ENCODE results near the gene WDR77. TPM values are rescaled to one million over a fixed set of nuclear protein-coding genes. Genes with fewer than 3 reads are reported as not detected.

WDR77 gene
- total RNA-seq, 1 experiment from 2014 or later = 42.5 TPM

DNA sequence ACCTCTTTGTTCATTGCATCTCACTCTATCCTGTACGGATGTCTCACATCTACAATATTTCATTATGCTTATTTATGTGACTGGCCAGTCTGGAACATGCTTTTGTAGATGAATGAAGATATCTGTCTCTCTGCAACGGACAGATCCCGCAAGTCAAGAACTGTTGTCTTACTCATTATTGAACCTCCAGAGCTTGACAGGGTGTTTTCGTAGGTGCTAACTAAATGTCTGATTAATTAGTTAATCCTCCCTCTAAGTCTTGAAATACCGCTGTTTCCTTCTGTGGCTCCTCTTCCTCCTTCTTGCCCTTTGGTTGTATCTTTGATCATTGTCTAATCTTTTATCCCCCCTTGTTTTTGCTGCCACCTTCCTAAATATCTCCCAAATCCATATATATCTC is 21.5 kb upstream of the WDR77 start:
- H3K9me3 ChIP-seq (ENCODE audit: control insufficient read depth in 1 of 2, insufficient read depth in 1 of 2, low read depth in 1 of 2, low read length in 2 of 2) = no peaks in the 10 kb centered on the region
- H3K79me2 ChIP-seq (ENCODE audit: insufficient read depth, low read length) = no peaks in the 10 kb centered on the region
- H3K27ac ChIP-seq (ENCODE audit: low read depth, low read length) = no peak overlapping the region
- no TSS peak for BruUV-seq (replicated peaks)
- no peak overlapping the region for H3K4me2 ChIP-seq (ENCODE audit: low read length)
- ChIA-PET CTCF (no interaction called here), POLR2A (no interaction called here), RAD21 (ENCODE audit: low non-redundant PET in 1 of 2, low total read pairs in 2 of 2, uncharacterized antibody in 2 of 2, unreplicated experiment in 2 of 2) (no interaction called here)
- no peak for ATAC-seq
- no peaks in the 10 kb centered on the region for H3K36me3 ChIP-seq (ENCODE audit: control insufficient read depth in 1 of 2, insufficient read depth in 2 of 2, low read length in 2 of 2)
- DNase-seq (ENCODE audit: low read depth, low spot score) = no peak
- H3K4me3 ChIP-seq (replicated peaks in 1 of 2; ENCODE audit: low read depth in 1 of 2, low read length in 2 of 2) = no peak overlapping the region
- H3K27me3 ChIP-seq (ENCODE audit: insufficient read depth, low read length) = no peaks in the 10 kb centered on the region
- H3K9ac ChIP-seq (ENCODE audit: low read length) = no peak overlapping the region
- H3K4me1 ChIP-seq (ENCODE audit: control insufficient read depth in 1 of 2, insufficient read depth in 2 of 2, low read length in 2 of 2) = no peaks in the 10 kb centered on the region
- no peak for TF ChIP-seq EZH2 (IDR thresholded peaks at IDR 0.05)
- TF ChIP-seq, protein P1, sequence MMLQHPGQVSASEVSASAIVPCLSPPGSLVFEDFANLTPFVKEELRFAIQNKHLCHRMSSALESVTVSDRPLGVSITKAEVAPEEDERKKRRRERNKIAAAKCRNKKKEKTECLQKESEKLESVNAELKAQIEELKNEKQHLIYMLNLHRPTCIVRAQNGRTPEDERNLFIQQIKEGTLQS (IDR thresholded peaks at IDR 0.05) = no peak
- TF ChIP-seq, protein P2, sequence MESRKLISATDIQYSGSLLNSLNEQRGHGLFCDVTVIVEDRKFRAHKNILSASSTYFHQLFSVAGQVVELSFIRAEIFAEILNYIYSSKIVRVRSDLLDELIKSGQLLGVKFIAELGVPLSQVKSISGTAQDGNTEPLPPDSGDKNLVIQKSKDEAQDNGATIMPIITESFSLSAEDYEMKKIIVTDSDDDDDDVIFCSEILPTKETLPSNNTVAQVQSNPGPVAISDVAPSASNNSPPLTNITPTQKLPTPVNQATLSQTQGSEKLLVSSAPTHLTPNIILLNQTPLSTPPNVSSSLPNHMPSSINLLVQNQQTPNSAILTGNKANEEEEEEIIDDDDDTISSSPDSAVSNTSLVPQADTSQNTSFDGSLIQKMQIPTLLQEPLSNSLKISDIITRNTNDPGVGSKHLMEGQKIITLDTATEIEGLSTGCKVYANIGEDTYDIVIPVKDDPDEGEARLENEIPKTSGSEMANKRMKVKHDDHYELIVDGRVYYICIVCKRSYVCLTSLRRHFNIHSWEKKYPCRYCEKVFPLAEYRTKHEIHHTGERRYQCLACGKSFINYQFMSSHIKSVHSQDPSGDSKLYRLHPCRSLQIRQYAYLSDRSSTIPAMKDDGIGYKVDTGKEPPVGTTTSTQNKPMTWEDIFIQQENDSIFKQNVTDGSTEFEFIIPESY (IDR thresholded peaks at IDR 0.05; ENCODE audit: extremely low read depth, insufficient replicate concordance, low read length) = no peak
- TF ChIP-seq EZH2phosphoT487 (IDR thresholded peaks at IDR 0.05; ENCODE audit: borderline replicate concordance) = no peak
- TF ChIP-seq YY1 (IDR thresholded peaks at IDR 0.05; ENCODE audit: extremely low read depth, insufficient replicate concordance, low read depth, low read length) = no peak
- no peak for TF ChIP-seq MAX (IDR thresholded peaks at IDR 0.05)
- TF ChIP-seq SRF (IDR thresholded peaks at IDR 0.05; ENCODE audit: low read depth) = no peak
- no peak for TF ChIP-seq SP1 (IDR thresholded peaks at IDR 0.05; ENCODE audit: low read depth)
- H4K20me1 ChIP-seq (ENCODE audit: insufficient read depth) = no peaks in the 10 kb centered on the region
- H2AFZ ChIP-seq (ENCODE audit: low read depth, low read length, poor library complexity, severe bottlenecking) = no peak overlapping the region
- no peaks in the 10 kb centered on the region for H3K9me2 ChIP-seq (ENCODE audit: insufficient read depth)
- intact Hi-C loops (cut with micrococcal nuclease) = no loop called here
